ENCODE data around the gene PARN. TPM values are rescaled to one million over a fixed set of nuclear protein-coding genes. Genes with fewer than 3 reads are reported as not detected.

Gene PARN
- total and polyA plus RNA-seq, 9 of the 15 experiments (the other 6 are each of a cell fraction or from before 2014, with no cell fraction given) = 9.6 to 51.3 (median 40.4) TPM

DNA sequence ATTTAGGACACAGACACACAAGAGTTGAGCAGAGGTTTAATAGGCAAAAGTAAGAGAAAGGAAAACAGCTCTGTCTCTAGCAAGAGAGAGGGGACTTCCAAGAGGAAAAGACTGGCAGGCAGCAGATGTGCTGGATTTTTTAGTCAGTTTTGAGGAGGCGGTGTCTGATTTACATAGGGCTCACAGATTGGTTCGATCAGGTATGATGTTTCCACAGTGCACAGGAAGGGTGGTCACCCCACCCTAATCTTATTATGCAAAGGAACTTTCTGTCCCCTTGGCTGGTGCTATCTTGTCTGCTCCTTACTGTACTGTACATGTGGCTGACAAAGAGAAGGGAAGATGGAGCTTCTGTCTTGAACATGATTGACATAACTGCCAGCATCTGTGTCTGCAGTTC lies 28.0 kb upstream of the PARN start (continued):
- TF ChIP-seq, protein P1, sequence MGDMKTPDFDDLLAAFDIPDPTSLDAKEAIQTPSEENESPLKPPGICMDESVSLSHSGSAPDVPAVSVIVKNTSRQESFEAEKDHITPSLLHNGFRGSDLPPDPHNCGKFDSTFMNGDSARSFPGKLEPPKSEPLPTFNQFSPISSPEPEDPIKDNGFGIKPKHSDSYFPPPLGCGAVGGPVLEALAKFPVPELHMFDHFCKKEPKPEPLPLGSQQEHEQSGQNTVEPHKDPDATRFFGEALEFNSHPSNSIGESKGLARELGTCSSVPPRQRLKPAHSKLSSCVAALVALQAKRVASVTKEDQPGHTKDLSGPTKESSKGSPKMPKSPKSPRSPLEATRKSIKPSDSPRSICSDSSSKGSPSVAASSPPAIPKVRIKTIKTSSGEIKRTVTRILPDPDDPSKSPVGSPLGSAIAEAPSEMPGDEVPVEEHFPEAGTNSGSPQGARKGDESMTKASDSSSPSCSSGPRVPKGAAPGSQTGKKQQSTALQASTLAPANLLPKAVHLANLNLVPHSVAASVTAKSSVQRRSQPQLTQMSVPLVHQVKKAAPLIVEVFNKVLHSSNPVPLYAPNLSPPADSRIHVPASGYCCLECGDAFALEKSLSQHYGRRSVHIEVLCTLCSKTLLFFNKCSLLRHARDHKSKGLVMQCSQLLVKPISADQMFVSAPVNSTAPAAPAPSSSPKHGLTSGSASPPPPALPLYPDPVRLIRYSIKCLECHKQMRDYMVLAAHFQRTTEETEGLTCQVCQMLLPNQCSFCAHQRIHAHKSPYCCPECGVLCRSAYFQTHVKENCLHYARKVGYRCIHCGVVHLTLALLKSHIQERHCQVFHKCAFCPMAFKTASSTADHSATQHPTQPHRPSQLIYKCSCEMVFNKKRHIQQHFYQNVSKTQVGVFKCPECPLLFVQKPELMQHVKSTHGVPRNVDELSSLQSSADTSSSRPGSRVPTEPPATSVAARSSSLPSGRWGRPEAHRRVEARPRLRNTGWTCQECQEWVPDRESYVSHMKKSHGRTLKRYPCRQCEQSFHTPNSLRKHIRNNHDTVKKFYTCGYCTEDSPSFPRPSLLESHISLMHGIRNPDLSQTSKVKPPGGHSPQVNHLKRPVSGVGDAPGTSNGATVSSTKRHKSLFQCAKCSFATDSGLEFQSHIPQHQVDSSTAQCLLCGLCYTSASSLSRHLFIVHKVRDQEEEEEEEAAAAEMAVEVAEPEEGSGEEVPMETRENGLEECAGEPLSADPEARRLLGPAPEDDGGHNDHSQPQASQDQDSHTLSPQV (IDR thresholded peaks at IDR 0.05) = peak; percentile 21; the same call in 1 of the 2 replicates
- TF ChIP-seq ZC3H8 (IDR thresholded peaks at IDR 0.05) = no peak
- TF ChIP-seq JUND (IDR thresholded peaks at IDR 0.05; ENCODE audit: borderline replicate concordance, low read depth, low read length) = peak; percentile 22; the same call in 1 of the 2 replicates
- TF ChIP-seq JUND (tag; IDR thresholded peaks at IDR 0.05; ENCODE audit: borderline replicate concordance, low read depth, low read length) = no peak; the same call in 2 of the 3 replicates
- peak; percentile 53; the same call in 1 of the 2 replicates for TF ChIP-seq EP400 (IDR thresholded peaks at IDR 0.05)
- TF ChIP-seq ZNF253 (CRISPR knock-in tag; conservative IDR thresholded peaks at IDR 0.05) = no peak
- peak; percentile 83 for TF ChIP-seq MEIS2 (IDR thresholded peaks at IDR 0.05; ENCODE audit: partially characterized antibody)
- TF ChIP-seq, protein P2, sequence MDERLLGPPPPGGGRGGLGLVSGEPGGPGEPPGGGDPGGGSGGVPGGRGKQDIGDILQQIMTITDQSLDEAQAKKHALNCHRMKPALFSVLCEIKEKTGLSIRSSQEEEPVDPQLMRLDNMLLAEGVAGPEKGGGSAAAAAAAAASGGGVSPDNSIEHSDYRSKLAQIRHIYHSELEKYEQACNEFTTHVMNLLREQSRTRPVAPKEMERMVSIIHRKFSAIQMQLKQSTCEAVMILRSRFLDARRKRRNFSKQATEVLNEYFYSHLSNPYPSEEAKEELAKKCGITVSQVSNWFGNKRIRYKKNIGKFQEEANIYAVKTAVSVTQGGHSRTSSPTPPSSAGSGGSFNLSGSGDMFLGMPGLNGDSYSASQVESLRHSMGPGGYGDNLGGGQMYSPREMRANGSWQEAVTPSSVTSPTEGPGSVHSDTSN (CRISPR knock-in tag; IDR thresholded peaks at IDR 0.05; ENCODE audit: low read depth) = no peak
- TF ChIP-seq, protein P2 (tag; conservative IDR thresholded peaks at IDR 0.05; ENCODE audit: low read depth) = peak; percentile 60; the same call in 1 of the 2 replicates
- TF ChIP-seq ZNF239 (CRISPR knock-in tag; IDR thresholded peaks at IDR 0.05) = no peak
- TF ChIP-seq, protein P3, sequence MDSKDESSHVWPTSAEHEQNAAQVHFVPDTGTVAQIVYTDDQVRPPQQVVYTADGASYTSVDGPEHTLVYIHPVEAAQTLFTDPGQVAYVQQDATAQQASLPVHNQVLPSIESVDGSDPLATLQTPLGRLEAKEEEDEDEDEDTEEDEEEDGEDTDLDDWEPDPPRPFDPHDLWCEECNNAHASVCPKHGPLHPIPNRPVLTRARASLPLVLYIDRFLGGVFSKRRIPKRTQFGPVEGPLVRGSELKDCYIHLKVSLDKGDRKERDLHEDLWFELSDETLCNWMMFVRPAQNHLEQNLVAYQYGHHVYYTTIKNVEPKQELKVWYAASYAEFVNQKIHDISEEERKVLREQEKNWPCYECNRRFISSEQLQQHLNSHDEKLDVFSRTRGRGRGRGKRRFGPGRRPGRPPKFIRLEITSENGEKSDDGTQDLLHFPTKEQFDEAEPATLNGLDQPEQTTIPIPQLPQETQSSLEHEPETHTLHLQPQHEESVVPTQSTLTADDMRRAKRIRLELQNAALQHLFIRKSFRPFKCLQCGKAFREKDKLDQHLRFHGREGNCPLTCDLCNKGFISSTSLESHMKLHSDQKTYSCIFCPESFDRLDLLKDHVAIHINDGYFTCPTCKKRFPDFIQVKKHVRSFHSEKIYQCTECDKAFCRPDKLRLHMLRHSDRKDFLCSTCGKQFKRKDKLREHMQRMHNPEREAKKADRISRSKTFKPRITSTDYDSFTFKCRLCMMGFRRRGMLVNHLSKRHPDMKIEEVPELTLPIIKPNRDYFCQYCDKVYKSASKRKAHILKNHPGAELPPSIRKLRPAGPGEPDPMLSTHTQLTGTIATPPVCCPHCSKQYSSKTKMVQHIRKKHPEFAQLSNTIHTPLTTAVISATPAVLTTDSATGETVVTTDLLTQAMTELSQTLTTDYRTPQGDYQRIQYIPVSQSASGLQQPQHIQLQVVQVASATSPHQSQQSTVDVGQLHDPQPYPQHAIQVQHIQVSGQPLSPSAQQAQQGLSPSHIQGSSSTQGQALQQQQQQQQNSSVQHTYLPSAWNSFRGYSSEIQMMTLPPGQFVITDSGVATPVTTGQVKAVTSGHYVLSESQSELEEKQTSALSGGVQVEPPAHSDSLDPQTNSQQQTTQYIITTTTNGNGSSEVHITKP (IDR thresholded peaks at IDR 0.05; ENCODE audit: partially characterized antibody) = peak; percentile 24
- no peak for TF ChIP-seq ELF1 (tag; IDR thresholded peaks at IDR 0.05)
- TF ChIP-seq, protein P4, sequence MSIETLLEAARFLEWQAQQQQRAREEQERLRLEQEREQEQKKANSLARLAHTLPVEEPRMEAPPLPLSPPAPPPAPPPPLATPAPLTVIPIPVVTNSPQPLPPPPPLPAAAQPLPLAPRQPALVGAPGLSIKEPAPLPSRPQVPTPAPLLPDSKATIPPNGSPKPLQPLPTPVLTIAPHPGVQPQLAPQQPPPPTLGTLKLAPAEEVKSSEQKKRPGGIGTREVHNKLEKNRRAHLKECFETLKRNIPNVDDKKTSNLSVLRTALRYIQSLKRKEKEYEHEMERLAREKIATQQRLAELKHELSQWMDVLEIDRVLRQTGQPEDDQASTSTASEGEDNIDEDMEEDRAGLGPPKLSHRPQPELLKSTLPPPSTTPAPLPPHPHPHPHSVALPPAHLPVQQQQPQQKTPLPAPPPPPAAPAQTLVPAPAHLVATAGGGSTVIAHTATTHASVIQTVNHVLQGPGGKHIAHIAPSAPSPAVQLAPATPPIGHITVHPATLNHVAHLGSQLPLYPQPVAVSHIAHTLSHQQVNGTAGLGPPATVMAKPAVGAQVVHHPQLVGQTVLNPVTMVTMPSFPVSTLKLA (conservative IDR thresholded peaks at IDR 0.05) = peak in 1 of 2 experiments; percentile 46; a peak in 1 of 4 replicates
- TF ChIP-seq, protein P5, sequence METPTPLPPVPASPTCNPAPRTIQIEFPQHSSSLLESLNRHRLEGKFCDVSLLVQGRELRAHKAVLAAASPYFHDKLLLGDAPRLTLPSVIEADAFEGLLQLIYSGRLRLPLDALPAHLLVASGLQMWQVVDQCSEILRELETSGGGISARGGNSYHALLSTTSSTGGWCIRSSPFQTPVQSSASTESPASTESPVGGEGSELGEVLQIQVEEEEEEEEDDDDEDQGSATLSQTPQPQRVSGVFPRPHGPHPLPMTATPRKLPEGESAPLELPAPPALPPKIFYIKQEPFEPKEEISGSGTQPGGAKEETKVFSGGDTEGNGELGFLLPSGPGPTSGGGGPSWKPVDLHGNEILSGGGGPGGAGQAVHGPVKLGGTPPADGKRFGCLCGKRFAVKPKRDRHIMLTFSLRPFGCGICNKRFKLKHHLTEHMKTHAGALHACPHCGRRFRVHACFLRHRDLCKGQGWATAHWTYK (CRISPR knock-in tag; IDR thresholded peaks at IDR 0.05) = no peak

Data from K562 (cell line).